Lower leg skin (tissue), 3 donors: ENCODE measurements around the gene MT1F.

Source experiments
- CTCF ChIP-seq, 3 donors: fragments of 450-650 bp; IDR thresholded peaks; one replicate each; pipeline ENCODE4 v1.5.1; 2016; ENCODE audit warnings: antibody characterized with exemption in 3 of 3, mild to moderate bottlenecking in 3 of 3, moderate library complexity in 2 of 3
- POLR2A ChIP-seq, 2 donors: fragments of 450-650 bp; IDR thresholded peaks; one replicate each; pipeline ENCODE4 v1.6.1; 2016 to 2017; ENCODE audit warnings: antibody characterized with exemption in 2 of 2, mild to moderate bottlenecking in 1 of 2, moderate library complexity in 1 of 2

GRCh38 chr16:56688762-56689161 is 31.0 kb downstream of the MT1F start:
- TF ChIP-seq POLR2A (IDR thresholded peaks at IDR 0.05), result no peak
- no peak for TF ChIP-seq CTCF (IDR thresholded peaks at IDR 0.05)
